Activated CD4-positive, CD25-positive, alpha-beta regulatory T cell (primary cell): ENCODE results near the gene MLYCD.

Experiments used
- DNase-seq, 4 experiments: peaks; one replicate each; lab custom pipeline; 2025; lab: John Stamatoyannopoulos, UW

The MLYCD gene

GRCh38 chr16:83970430-83970815, 71.5 kb downstream of the MLYCD start:
- DNase-seq: no peak

- no peak for DNase-seq
Observed at GRCh38 chr16:83971165-83972130, 72.5 kb downstream of the MLYCD start.

- DNase-seq: no peak
Observed at GRCh38 chr16:83972256-83973008, 73.5 kb downstream of the MLYCD start.

GRCh38 chr16:83973077-83973476, 74.2 kb downstream of the MLYCD start:
- DNase-seq: no peak

GRCh38 chr16:83973581-83974385, 74.9 kb downstream of the MLYCD start:
- DNase-seq: no peak

DNA sequence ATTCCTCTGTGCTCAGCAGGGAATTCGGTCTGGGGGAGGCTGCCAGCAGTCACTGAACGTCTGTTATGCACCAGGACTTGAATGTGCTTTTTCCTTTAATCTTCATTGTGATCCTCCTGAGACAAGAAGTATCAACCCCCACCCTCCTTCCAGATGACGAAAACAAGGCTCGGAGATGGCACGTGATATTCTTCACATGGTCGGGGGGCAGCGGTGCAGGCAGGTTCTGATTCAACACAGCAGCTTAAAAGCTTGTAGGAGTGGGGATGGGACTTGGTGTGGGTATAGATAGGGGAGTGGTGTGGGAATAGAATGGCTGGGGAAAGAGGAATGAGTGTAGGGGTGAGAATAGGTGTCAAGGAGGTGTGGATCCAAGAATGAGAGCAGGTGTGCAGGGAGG, 75.6 kb downstream of the MLYCD start:
- no peak for DNase-seq

GRCh38 chr16:83975590-83976260, 76.8 kb downstream of the MLYCD start:
- DNase-seq: no peak
